Body of pancreas (tissue), 4 donors: Measurements from ENCODE around the gene CPA2.

Experiments
- CTCF ChIP-seq, 7 experiments: fragments of 450-650 bp in 4 of 7; fragments of 200-600 bp in 3 of 7; sonication (generic) in 3 of 7; IDR thresholded peaks; one replicate each; pipeline ENCODE4 v1.5.1; 2016 to 2019; ENCODE audit warnings: antibody characterized with exemption in 7 of 7
- POLR2A ChIP-seq, 3 donors: fragments of 450-650 bp; IDR thresholded peaks; one replicate each; pipeline ENCODE4 v1.6.1; 2016; ENCODE audit warnings: antibody characterized with exemption in 3 of 3, mild to moderate bottlenecking in 2 of 3

DNA sequence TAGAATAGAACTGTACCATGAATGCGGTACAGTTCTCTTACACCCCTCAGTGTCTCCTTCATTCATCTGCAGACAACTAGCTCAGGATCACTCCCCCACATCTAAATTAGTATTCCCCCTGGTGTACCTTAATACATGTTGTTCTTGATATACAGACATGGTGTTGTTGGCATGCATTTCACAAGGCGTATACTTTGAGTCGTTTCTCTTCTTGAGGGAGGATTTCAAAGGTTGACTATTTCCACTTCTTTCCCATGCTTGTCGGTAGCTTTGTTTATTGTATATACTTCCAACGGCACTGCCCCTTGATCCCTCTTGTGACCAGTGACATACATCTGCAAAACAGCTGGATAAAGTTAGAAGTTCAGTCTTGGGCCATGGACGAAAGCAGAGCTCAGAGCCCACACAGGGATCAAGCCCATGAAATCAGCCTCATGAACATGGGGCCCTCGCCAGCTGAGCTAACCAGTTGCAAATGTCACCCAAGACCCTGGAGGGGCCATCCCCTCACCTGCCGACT is 34.9 kb downstream of the CPA2 start:
- no peak for TF ChIP-seq CTCF (IDR thresholded peaks at IDR 0.05)
- no peak for TF ChIP-seq POLR2A (IDR thresholded peaks at IDR 0.05)
